GM21515 (cell line): ENCODE measurements around the gene AFAP1L2.

Source experiments
- ATAC-seq: cut with Tn5 transposase; IDR thresholded peaks from one replicate; pipeline ENCODE4 v1.9.1; 2021; ENCODE audit not compliant: unreplicated experiment

AFAP1L2 gene, protein sequence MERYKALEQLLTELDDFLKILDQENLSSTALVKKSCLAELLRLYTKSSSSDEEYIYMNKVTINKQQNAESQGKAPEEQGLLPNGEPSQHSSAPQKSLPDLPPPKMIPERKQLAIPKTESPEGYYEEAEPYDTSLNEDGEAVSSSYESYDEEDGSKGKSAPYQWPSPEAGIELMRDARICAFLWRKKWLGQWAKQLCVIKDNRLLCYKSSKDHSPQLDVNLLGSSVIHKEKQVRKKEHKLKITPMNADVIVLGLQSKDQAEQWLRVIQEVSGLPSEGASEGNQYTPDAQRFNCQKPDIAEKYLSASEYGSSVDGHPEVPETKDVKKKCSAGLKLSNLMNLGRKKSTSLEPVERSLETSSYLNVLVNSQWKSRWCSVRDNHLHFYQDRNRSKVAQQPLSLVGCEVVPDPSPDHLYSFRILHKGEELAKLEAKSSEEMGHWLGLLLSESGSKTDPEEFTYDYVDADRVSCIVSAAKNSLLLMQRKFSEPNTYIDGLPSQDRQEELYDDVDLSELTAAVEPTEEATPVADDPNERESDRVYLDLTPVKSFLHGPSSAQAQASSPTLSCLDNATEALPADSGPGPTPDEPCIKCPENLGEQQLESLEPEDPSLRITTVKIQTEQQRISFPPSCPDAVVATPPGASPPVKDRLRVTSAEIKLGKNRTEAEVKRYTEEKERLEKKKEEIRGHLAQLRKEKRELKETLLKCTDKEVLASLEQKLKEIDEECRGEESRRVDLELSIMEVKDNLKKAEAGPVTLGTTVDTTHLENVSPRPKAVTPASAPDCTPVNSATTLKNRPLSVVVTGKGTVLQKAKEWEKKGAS

DNA sequence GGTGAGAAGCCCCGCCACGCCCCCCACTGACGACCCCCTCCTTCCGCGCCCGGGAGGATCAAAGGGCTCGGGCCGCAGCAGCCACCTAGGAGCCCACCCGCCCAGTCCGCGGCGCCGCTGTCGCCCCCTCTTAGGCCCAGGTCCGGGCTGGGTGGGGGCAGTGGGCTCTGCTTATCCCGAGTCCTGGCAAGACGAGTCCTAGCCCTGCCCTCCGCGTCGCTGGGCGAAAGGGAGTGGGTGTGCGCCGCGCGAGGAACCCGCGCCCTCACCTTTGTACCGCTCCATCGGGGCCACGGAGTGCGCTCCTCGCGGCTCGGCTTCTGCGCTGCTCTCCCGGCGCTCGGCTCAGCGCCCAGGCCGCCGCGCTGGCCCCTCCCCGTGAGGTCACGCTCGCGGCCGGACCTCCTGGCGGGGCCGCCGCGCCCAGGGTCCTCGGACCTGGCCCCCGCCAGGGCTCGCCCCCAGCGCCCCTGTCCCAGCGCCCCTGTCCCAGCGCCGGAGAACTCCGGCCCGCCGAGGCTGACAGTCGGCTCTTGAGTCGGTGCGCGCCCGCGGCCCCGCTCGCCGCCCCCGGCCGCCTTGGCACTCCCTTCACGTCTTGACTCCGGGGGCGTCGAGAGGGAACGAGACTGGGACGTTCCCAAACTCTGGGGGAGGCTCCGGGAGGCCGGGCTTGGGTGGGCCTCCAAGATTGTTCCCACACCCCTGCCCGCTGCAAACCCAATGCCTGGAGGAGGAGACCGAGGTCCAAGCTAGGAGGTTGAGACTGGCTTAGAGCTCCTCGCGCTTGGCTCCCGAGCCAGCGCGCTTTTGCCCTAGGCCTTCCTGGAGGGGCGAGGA is at the start of gene AFAP1L2:
Gene AFAP1L2, minus strand, starts transcription at position 332 of the 840 bp plus-strand sequence. Its CDS starts 47 bp downstream, at position 285.
- ATAC-seq: no peak

DNA sequence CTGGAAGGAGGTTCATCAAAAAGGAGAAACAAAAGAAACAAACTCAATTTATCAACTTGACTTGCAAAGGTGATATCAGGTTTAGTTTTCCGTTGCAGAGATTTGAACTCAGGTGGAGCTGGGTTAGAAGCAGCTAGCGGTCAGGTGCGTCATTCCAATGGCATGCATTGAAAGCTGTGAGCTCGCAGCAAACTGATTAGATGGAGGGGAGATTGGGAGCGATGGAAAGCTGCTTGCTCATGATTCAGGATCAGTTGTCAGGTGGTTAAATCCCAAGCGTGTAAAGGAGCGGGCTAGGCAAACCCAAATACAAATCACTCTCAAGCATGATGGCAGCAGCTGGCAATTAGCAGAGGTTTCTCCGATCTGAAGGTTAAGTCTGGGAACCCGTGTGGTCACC is 49.3 kb upstream of the AFAP1L2 start:
- ATAC-seq: no peak

DNA sequence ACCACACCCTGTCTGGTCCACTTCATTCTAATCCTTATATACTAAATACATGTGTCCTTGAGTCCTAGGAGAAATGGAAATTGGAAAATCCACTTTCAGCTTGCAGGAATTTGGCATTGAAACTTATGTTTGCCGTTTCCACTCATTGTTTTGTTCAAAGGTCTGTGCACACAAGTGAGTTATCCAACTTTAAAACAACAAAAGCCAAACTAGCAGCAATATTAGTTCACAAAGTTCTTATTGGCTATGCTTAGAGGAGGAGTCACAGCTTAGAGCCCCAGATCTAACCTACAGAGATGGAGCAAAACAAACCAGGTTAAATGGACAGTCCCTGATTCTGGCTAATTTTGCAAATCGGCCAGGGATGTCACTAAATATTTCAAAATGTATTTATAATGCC is 44.6 kb upstream of the AFAP1L2 start:
- no peak for ATAC-seq

- no peak for ATAC-seq
Observed at GRCh38 chr10:114445332-114445731, 41.0 kb upstream of the AFAP1L2 start.

DNA sequence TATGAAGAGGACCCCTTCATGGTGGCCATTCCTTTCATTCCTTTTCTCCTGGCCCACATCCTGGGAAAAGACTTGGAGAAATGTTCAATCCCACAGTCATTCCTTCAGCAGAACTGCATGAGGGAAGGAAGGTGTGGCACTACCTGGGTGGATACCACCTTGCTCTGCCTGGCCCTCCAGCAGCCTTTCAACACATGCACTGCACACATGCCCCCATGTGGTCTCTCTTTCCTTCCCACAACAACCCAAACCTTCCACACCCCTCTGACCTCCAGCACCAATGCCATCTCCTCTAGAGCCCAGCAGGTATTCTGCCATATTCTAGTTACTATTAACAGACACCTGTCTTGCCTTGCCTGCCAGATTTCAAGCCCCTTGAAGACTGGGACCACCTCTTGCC is 40.5 kb upstream of the AFAP1L2 start:
- ATAC-seq: no peak

GRCh38 chr10:114442091-114442630 is 37.9 kb upstream of the AFAP1L2 start:
- no peak for ATAC-seq

GRCh38 chr10:114441107-114441506 is 36.8 kb upstream of the AFAP1L2 start:
- ATAC-seq: no peak

DNA sequence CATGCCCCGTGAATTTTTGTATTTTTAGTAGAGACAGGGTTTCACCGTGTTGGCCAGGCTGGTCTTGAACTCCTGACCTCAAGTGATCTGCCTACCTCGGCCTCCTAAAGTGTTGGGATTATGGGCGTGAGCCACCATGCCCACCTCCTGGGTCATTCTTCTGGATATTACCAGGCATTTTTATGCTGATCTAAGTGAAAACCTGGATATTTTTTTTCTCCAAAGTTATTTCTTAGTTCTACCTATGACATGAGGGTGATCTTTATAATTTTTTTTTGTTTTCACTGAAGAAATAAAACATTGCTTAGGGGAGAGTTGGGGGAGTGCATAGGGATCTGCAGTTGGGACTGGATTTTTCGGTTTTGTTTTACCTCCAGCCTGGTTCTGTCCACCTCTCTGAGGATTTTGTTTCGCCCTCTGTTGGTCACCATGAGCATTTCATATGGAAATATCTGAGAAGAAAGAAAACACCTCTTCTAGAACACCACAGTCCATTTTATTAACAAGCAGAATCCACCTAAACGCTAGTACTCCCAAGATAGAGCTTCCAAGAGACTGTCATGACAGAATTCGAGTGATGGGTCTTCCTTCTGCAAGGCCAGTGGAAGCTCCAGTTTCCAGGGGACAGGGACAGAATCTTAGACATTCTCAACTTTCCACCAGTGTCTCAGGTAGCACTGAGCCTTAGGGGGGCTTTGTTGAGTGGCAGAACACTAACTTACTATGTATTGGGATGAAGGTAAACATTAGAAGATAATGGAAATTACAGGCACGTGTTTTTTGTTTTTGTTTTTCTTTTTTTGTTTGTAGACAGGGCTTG is 33.4 kb upstream of the AFAP1L2 start:
- ATAC-seq: no peak

DNA sequence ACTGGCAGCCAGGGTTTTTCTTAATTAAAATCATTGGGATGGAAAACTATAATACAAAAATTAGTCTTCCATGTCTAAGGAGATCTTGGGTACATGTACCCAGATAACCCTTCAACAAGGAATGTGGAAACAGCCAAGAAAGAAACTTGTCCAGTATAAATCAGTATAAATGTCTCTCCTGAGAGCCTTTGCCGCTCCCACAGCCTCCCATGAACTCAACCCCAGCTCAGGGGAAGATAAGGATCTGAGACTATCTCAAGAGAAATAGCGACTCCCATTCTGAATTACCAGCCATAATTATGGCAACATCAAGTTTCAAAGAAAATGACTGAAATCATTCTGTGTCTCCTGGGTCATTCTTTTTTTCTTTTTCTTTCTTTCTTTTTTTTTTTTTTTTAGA is 32.6 kb upstream of the AFAP1L2 start:
- no peak for ATAC-seq

GRCh38 chr10:114432566-114433093 is 28.3 kb upstream of the AFAP1L2 start:
- ATAC-seq: no peak

GRCh38 chr10:114431414-114432135 is 27.3 kb upstream of the AFAP1L2 start:
- ATAC-seq: no peak

DNA sequence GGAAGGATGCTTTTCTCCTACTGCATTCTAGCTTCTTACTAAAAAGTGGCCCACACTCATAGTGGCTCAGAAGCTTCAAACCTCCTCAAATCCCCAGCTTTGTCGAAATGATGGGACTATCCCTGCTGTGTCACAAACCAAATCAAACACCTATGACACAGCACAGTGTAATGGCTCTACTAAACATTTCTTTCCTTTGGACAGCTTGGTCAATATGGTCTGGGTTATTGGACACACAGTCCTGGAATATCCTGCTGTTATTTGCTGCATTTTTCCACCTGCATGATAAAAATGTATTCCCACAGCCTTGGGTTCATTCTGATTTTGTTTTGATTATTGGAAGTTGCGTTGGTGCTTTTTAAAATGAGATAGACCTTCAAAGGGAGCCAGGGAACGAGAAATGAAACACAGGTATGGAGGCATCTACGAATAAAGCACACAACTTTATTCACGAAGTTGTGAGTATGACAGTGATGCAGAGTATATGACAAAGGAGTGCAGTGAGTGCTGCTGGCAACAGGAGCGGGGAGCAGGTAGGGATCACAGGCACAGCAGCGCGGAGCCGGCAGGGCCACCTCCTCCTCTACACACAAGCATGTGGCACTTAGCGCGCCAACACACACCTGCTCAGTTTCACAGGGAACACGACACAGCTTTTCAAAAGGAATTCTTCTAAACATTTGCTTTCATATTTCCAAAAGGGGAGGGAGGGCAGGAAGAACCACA is 26.5 kb upstream of the AFAP1L2 start:
- no peak for ATAC-seq

GRCh38 chr10:114429581-114430335 is 25.5 kb upstream of the AFAP1L2 start:
- ATAC-seq: no peak

DNA sequence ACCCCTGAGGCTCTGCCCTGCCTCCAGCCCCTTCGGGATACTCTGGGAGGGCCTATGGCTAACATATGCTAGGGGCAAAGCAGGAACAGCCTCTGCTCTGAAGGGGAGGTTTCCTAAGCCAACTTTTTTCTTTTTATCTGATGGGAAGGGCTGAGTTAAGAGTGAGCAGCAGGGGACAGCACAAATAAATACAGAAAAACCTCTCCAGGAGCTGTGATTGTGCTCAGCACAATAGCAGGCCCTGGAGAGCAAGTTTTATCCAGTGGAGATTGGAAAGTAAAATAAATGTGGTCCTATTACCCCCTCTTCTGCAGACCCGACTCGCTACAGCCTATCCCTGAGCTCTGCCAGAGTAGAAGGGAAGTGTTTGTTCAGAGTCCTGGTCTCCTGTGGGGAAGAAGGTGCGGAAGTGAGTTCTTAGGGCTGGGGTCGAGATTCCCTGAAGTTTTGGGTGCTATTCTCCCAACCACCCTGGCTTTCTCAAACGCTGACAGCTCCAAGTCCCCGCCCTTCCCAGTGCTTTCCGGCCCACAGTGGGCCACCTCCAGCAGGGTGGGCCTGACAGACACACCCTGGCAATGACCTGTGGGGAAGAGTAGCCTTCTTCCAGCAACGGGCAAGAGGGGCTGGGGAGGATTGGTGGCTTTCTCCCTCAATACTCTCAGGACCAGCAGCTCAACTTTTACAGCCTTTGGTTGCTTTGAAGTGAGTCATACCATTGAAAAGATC is 23.0 kb upstream of the AFAP1L2 start:
- ATAC-seq: no peak

DNA sequence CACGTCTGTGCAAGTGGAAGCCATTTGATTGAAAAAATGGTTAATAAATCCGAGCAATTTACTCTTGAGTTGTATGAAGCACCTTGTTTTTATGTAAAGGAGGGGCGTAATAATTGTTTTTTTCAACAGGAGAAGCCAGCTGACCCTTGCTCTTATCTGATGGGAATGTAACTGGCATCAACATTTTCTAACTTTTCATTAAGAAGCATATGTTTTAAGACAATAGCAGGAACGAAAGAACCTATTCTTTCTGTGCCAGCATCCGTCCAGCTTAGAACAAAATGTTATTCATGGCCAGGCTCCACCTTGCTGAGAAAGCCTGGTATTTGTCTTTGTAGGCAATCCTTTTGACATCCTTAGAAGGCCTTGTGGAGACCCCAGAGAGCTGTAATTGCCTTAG is 22.2 kb upstream of the AFAP1L2 start:
- ATAC-seq: no peak

- ATAC-seq: no peak
Observed at GRCh38 chr10:114420811-114421485, 16.6 kb upstream of the AFAP1L2 start.

DNA sequence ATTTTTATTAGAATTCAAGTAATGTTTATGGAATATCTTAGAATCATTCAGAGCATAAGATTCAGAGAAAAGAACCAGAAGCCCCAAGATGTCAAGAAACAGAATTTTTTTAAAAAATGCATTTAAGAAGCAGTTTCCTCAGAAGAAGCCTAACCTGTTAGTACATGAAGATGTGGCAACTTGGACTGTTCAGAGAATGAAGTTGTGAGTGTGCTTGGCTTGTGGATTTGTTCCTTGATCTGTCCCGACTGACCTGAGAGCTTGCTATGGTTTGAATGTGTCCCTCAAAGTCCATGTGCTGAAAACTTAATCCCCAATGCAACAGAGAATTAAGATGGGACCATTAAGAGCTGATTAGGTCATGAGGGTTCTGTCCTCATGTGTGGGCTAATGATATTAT is 13.8 kb upstream of the AFAP1L2 start:
- ATAC-seq: no peak
